ENCODE data around the gene PRKN. TPM values are rescaled to one million over a fixed set of nuclear protein-coding genes. Genes with fewer than 3 reads are reported as not detected.

Gene PRKN
- total RNA-seq, 1 experiment from 2014 or later = not detected

DNA sequence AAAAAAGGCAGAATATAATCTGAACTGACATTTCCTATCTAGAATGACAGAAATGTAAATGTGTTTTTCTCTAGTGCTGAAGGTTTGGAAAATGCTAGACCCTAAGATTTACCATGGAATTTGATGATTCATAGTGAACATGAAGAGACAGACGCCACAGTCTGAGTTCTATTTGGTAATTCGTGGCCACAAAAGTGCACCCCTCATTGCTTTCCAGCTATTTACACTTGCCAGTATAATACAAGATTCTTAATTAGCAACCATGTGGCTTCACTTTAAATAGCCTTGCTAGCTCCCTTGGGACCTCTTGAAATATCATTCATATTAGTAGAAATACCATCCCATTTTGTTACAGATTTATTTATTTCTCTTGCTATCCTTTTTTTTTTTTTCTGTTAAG, 636.8 kb downstream of the PRKN start:
- H3K4me3 ChIP-seq = no peak overlapping the region
- no peaks in the 10 kb centered on the region for H3K9me2 ChIP-seq (ENCODE audit: insufficient read depth)
- no peaks in the 10 kb centered on the region for H4K20me1 ChIP-seq (ENCODE audit: insufficient read depth)
- peaks cover 35% of the 10 kb centered on the region for H3K27me3 ChIP-seq (ENCODE audit: insufficient read depth, low read depth)
- H3K27ac ChIP-seq = no peak overlapping the region
- ChIA-PET CTCF (no interaction called here), POLR2A (ENCODE audit: unreplicated experiment) (no interaction called here)
- H3K4me1 ChIP-seq (replicated peaks; ENCODE audit: insufficient read depth) = no peaks in the 10 kb centered on the region
- DNase-seq = no peak
- no peak overlapping the region for H3K4me2 ChIP-seq
- intact Hi-C loops (cut with micrococcal nuclease; ENCODE audit: unreplicated experiment) = no loop called here
- H3K36me3 ChIP-seq (ENCODE audit: low read depth) = no peaks in the 10 kb centered on the region
- no peaks in the 10 kb centered on the region for H3K79me2 ChIP-seq (ENCODE audit: low read depth)
- H3K9me3 ChIP-seq (ENCODE audit: insufficient read depth, low read depth) = no peaks in the 10 kb centered on the region
- H3F3A ChIP-seq (ENCODE audit: insufficient read depth, low read depth) = no peaks in the 10 kb centered on the region
- no peak overlapping the region for H2AFZ ChIP-seq
- TF ChIP-seq, protein P1, sequence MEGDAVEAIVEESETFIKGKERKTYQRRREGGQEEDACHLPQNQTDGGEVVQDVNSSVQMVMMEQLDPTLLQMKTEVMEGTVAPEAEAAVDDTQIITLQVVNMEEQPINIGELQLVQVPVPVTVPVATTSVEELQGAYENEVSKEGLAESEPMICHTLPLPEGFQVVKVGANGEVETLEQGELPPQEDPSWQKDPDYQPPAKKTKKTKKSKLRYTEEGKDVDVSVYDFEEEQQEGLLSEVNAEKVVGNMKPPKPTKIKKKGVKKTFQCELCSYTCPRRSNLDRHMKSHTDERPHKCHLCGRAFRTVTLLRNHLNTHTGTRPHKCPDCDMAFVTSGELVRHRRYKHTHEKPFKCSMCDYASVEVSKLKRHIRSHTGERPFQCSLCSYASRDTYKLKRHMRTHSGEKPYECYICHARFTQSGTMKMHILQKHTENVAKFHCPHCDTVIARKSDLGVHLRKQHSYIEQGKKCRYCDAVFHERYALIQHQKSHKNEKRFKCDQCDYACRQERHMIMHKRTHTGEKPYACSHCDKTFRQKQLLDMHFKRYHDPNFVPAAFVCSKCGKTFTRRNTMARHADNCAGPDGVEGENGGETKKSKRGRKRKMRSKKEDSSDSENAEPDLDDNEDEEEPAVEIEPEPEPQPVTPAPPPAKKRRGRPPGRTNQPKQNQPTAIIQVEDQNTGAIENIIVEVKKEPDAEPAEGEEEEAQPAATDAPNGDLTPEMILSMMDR (conservative IDR thresholded peaks at IDR 0.05) = no peak
- BruUV-seq (replicated peaks) = no TSS peak

DNA sequence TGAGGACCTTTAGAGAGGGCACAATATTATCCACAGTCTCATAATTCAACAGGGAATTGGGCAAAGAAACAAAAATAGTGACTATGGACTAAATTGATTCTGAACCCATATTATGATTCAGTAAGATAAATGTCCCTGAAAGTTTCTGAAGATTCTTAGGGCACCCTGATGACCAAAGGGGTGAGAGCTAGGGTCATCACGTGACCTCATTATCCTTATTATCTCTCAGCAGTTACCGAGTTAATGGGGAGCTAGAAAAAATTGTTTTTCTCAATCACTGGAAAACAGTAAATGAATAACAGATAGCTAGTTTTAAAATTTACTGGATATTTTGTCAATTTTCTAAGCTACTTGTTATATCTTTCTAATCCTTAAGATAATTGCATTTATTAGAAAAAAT, 639.5 kb downstream of the PRKN start:
- ChIA-PET CTCF (no interaction called here), POLR2A (ENCODE audit: unreplicated experiment) (no interaction called here)
- no peak overlapping the region for H3K27ac ChIP-seq
- no peaks in the 10 kb centered on the region for H3K36me3 ChIP-seq (ENCODE audit: low read depth)
- BruUV-seq (replicated peaks) = no TSS peak
- no peak overlapping the region for H3K4me2 ChIP-seq
- H3F3A ChIP-seq (ENCODE audit: insufficient read depth, low read depth) = no peaks in the 10 kb centered on the region
- intact Hi-C loops (cut with micrococcal nuclease; ENCODE audit: unreplicated experiment) = no loop called here
- no peaks in the 10 kb centered on the region for H3K9me3 ChIP-seq (ENCODE audit: insufficient read depth, low read depth)
- DNase-seq = no peak
- H2AFZ ChIP-seq = no peak overlapping the region
- no peak for TF ChIP-seq EZH2 (IDR thresholded peaks at IDR 0.05; ENCODE audit: low read depth)
- TF ChIP-seq, protein P1 (conservative IDR thresholded peaks at IDR 0.05) = no peak
- no peaks in the 10 kb centered on the region for H3K9me2 ChIP-seq (ENCODE audit: insufficient read depth)
- no peak overlapping the region for H3K4me3 ChIP-seq
- H3K79me2 ChIP-seq (ENCODE audit: low read depth) = no peaks in the 10 kb centered on the region
- no peaks in the 10 kb centered on the region for H4K20me1 ChIP-seq (ENCODE audit: insufficient read depth)
- H3K27me3 ChIP-seq (ENCODE audit: insufficient read depth, low read depth) = peaks cover 25% of the 10 kb centered on the region
- no peaks in the 10 kb centered on the region for H3K4me1 ChIP-seq (replicated peaks; ENCODE audit: insufficient read depth)

DNA sequence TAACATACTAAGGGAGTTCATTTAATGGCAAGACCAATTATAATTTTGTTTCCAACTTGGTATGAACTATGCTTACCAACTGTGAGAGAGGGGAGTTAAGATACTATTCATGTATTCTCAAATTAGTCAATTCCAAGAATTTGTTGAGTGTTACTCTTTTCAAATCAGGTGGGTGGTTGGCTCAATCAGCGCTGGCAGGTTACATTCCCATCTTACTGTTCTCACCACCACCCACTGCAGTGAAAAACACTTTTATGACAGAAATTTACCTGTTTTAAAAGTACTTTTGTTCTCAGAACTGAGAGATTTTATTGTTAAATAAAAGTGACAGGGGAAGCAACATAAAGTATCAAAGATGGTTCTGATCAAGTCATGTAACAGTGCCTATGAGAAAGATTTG, 642.0 kb downstream of the PRKN start:
- Histone ChIP-seq H3K4me3 (no peak overlapping the region), H3F3A (ENCODE audit: insufficient read depth, low read depth) (no peaks in the 10 kb centered on the region), H4K20me1 (ENCODE audit: insufficient read depth) (no peaks in the 10 kb centered on the region), H3K9me2 (ENCODE audit: insufficient read depth) (no peaks in the 10 kb centered on the region), H3K4me2 (no peak overlapping the region), H3K27me3 (ENCODE audit: insufficient read depth, low read depth) (0 out of 2 replicates have a peak, but pooled peaks cover 3% of the 10 kb centered on the region), H3K27ac (no peak overlapping the region), H3K79me2 (ENCODE audit: low read depth) (no peaks in the 10 kb centered on the region), H2AFZ (no peak overlapping the region), H3K36me3 (ENCODE audit: low read depth) (no peaks in the 10 kb centered on the region), H3K4me1 (replicated peaks; ENCODE audit: insufficient read depth) (no peaks in the 10 kb centered on the region), H3K9me3 (ENCODE audit: insufficient read depth, low read depth) (no peaks in the 10 kb centered on the region)
- intact Hi-C loops (cut with micrococcal nuclease; ENCODE audit: unreplicated experiment) = no loop called here
- ChIA-PET POLR2A (ENCODE audit: unreplicated experiment) (no interaction called here), CTCF (no interaction called here)
- no TSS peak for BruUV-seq (replicated peaks)
- TF ChIP-seq, protein P1 (conservative IDR thresholded peaks at IDR 0.05) = no peak
- TF ChIP-seq EZH2 (IDR thresholded peaks at IDR 0.05; ENCODE audit: low read depth) = no peak
- no peak for DNase-seq
